Testis (tissue), 3 donors: Measurements from ENCODE around the gene BMP5. TPM values are rescaled to one million over a fixed set of nuclear protein-coding genes. Genes with fewer than 3 reads are reported as not detected.

Experiments used
- DNase-seq: peaks from one replicate; pipeline ENCODE4 v3.0.0-alpha.2; 2019
- H3K27ac ChIP-seq, 2 donors: fragments of 200-600 bp; sonication (generic); one replicate each; pipeline ENCODE4 v1.5.1; 2019
- H3K27me3 ChIP-seq: fragments of 200-600 bp; sonication (generic); one replicate; pipeline ENCODE4 v1.5.1; 2019
- H3K36me3 ChIP-seq: fragments of 200-600 bp; sonication (generic); one replicate; pipeline ENCODE4 v1.5.1; 2017; ENCODE audit warnings: low read depth; ENCODE audit errors: missing control alignments
- H3K4me1 ChIP-seq: fragments of 200-600 bp; sonication (generic); one replicate; pipeline ENCODE4 v1.5.1; 2019
- H3K4me3 ChIP-seq, 2 donors: fragments of 200-600 bp; sonication (generic); one replicate each; pipeline ENCODE4 v1.5.1; 2017 to 2019
- H3K9me3 ChIP-seq: fragments of 200-600 bp; sonication (generic); one replicate; pipeline ENCODE4 v1.5.1; 2017
- POLR2A ChIP-seq: fragments of 450-650 bp; IDR thresholded peaks from one replicate; pipeline ENCODE4 v1.6.1; 2017; ENCODE audit warnings: antibody characterized with exemption, mild to moderate bottlenecking, moderate library complexity
- WGBS, 2 donors: methylation state at CpG; one replicate each; pipeline ENCODE4 v1.1.5; 2018; 5-methylcytosine and 5-hydroxymethylcytosine counted together
- intact Hi-C: fragments of 100-400 bp; cut with DNase I; formaldehyde crosslinking; loops from one replicate; pipeline ENCODE4 v1.15.1; 2023; ENCODE audit warnings: low total_unique reads
- polyA plus RNA-seq: library from polyadenylated mRNA; stranded (reverse); fragments of 350-450 nt; fragmentation: Illumina TruSeq; extraction: RNeasy Lipid Tissue Mini Kit (QIAGEN cat#74804); gene quantifications from one replicate; pipeline ENCODE4 v1.2.3, GENCODE V29; 2014; ENCODE audit warnings: low read depth, low replicate concordance; ENCODE audit not compliant: insufficient read depth
- total RNA-seq, 2 donors: library from RNA; depleted of rRNA; stranded (reverse); fragments of >200 nt; gene quantifications; one replicate each; pipeline ENCODE4 v1.2.3, GENCODE V29; 2016
- TF ChIP-seq, protein P1 (sequence below), 3 experiments: fragments of 450-650 bp in 2 of 3; fragments of 200-600 bp in 1 of 3; sonication (generic) in 1 of 3; IDR thresholded peaks; one replicate each; pipeline ENCODE4 v1.5.1; 2016 to 2019; ENCODE audit warnings: antibody characterized with exemption in 3 of 3, mild to moderate bottlenecking in 2 of 3, moderate library complexity in 1 of 3

The BMP5 gene
- total and polyA plus RNA-seq, 3 donors from 2014 or later = 0.06 to 0.12 TPM; not detected in 1

DNA sequence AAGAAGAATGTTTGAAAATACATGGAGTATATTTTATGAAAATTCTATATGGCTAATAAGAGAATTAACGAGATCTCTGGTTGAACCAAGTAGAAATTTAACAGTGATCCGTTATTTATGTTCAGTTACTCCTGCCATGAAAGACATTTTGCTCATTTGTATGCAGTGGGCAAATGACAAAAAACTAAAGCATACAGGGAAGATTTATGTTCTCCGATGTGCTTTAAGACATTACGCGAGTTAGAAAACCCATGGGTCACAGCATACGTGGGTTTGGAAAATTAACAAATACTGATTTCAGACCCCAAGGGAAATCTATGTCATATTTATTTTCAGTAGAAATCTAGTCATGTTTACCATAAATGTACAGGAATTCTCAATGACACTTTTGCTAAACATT is 90.1 kb downstream of the BMP5 start:
- Histone ChIP-seq H3K9me3 (no peaks in the 10 kb centered on the region), H3K27me3 (no peaks in the 10 kb centered on the region), H3K4me3 (no peak overlapping the region), H3K36me3 (no peaks in the 10 kb centered on the region), H3K27ac (no peak overlapping the region), H3K4me1 (no peaks in the 10 kb centered on the region)
- TF ChIP-seq, protein P1, sequence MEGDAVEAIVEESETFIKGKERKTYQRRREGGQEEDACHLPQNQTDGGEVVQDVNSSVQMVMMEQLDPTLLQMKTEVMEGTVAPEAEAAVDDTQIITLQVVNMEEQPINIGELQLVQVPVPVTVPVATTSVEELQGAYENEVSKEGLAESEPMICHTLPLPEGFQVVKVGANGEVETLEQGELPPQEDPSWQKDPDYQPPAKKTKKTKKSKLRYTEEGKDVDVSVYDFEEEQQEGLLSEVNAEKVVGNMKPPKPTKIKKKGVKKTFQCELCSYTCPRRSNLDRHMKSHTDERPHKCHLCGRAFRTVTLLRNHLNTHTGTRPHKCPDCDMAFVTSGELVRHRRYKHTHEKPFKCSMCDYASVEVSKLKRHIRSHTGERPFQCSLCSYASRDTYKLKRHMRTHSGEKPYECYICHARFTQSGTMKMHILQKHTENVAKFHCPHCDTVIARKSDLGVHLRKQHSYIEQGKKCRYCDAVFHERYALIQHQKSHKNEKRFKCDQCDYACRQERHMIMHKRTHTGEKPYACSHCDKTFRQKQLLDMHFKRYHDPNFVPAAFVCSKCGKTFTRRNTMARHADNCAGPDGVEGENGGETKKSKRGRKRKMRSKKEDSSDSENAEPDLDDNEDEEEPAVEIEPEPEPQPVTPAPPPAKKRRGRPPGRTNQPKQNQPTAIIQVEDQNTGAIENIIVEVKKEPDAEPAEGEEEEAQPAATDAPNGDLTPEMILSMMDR (IDR thresholded peaks at IDR 0.05) = no peak
- TF ChIP-seq POLR2A = no peak
- intact Hi-C loops = no loop called here
- 82 to 87% methylated on average over 6 of the region's 6 CpGs for WGBS, 2 donors
- DNase-seq = no peak

DNA sequence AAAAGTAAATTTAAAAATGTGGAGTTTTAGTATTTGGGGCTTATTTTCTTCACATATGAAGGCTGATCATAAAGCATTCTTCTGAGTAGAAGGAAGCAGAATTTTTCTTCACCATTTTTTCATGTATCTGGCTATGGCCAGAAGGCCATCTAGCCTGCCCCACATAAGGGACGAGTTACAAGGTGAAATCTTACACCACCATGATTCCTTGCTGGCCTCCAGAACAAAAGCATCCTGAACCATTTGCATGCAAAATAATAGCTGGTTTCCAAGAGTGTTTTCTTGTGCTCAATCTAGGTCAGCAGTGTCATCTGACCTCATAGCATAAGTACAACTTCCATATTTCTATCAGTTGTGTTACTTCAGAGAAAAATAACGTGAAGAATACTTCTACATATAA is 93.1 kb downstream of the BMP5 start:
- intact Hi-C loops = no loop called here
- H3K27ac ChIP-seq = no peak overlapping the region
- H3K9me3 ChIP-seq = no peaks in the 10 kb centered on the region
- no peaks in the 10 kb centered on the region for H3K4me1 ChIP-seq
- H3K36me3 ChIP-seq = no peaks in the 10 kb centered on the region
- no peaks in the 10 kb centered on the region for H3K27me3 ChIP-seq
- TF ChIP-seq, protein P1 (IDR thresholded peaks at IDR 0.05) = no peak
- TF ChIP-seq POLR2A = no peak
- no peak for DNase-seq
- 75 to 78% methylated on average over 2 of the region's 2 CpGs for WGBS, 2 donors
- no peak overlapping the region for H3K4me3 ChIP-seq

DNA sequence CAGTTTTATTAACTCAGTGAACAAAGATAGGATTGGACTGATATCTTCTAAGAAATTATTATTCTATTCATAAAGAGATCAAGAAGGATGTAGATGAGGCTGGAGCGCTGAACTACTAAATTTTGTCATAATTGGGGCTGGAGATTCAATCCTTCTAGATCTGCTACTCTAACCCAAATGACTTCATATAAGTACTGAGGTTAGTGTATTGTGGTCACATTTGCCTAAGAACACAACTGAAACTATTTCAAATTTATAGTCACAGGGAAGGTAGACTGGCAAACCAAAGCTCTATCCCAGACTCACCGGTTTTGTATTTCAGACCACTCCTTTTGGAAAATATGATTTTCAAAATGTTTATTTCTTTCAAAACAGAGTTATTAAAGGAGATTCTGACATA is 96.7 kb downstream of the BMP5 start:
- no peak for DNase-seq
- no peak overlapping the region for H3K27ac ChIP-seq
- H3K36me3 ChIP-seq = no peaks in the 10 kb centered on the region
- no peaks in the 10 kb centered on the region for H3K27me3 ChIP-seq
- 84 to 91% methylated on average over 2 of the region's 2 CpGs for WGBS, 2 donors
- intact Hi-C loops = no loop called here
- no peaks in the 10 kb centered on the region for H3K9me3 ChIP-seq
- no peaks in the 10 kb centered on the region for H3K4me1 ChIP-seq
- TF ChIP-seq, protein P1 (IDR thresholded peaks at IDR 0.05) = no peak
- TF ChIP-seq POLR2A = no peak
- no peak overlapping the region for H3K4me3 ChIP-seq

DNA sequence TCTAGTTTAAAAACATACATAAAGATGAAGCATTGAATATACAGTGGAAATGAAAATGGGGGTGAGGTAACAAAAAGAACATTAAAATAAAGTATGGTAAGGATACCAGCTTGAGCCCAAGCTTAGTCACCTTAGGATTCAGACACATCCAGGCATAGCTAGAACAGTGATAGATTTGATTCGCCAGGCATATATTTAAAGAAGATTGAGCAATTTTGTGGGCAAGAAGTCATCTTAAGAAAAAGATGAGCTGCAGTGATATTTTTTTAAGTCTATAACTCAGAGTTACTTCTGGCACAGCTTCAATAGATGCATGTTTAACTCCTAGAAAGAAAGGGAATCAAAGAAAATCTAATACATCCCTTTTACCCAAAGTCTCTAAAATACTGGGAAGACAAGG is 97.9 kb downstream of the BMP5 start:
- WGBS, 2 donors = 91 to 93% methylated on average over 1 of the region's 1 CpG
- H3K4me3 ChIP-seq = no peak overlapping the region
- DNase-seq = no peak
- H3K27me3 ChIP-seq = no peaks in the 10 kb centered on the region
- no peaks in the 10 kb centered on the region for H3K4me1 ChIP-seq
- H3K36me3 ChIP-seq = no peaks in the 10 kb centered on the region
- no peak for TF ChIP-seq POLR2A
- TF ChIP-seq, protein P1 (IDR thresholded peaks at IDR 0.05) = no peak
- intact Hi-C loops = no loop called here
- no peak overlapping the region for H3K27ac ChIP-seq
- H3K9me3 ChIP-seq = no peaks in the 10 kb centered on the region

DNA sequence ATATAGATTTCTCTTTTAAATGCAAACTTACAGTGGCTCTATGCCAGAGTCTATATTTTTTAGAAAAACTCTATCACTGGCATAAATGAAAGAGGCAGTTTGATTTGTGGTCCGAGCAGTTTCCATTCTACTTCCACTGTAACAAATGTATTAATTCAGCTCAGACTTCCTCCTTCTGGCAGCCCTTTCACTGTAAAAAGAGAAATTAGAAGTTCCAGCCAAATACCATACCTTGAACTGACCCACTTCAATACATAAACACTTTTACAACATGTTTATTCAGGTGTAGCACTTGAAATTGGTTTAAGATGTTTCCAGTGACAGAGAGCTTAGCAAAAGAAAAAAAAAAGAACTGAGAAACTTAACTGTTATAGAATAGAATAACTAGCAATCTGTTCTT is 99.3 kb downstream of the BMP5 start:
- WGBS, 2 donors = 72 to 88% methylated on average over 1 of the region's 1 CpG
- Histone ChIP-seq H3K4me3 (no peak overlapping the region), H3K4me1 (no peaks in the 10 kb centered on the region), H3K27me3 (no peaks in the 10 kb centered on the region), H3K36me3 (no peaks in the 10 kb centered on the region), H3K9me3 (no peaks in the 10 kb centered on the region), H3K27ac (no peak overlapping the region)
- TF ChIP-seq POLR2A = no peak
- TF ChIP-seq, protein P1 (IDR thresholded peaks at IDR 0.05) = no peak
- intact Hi-C loops = no loop called here
- no peak for DNase-seq
